ENCODE results near the gene MARCHF2. TPM values are rescaled to one million over a fixed set of nuclear protein-coding genes. Genes with fewer than 3 reads are reported as not detected.
"Not testable (repeated sequence)": the region's sequence is repeated elsewhere in the genome, so short reads cannot be mapped to it uniquely, and the experiment has no call there.

The MARCHF2 gene
- total RNA-seq, 1 donor from 2014 or later = 45.0 TPM

DNA sequence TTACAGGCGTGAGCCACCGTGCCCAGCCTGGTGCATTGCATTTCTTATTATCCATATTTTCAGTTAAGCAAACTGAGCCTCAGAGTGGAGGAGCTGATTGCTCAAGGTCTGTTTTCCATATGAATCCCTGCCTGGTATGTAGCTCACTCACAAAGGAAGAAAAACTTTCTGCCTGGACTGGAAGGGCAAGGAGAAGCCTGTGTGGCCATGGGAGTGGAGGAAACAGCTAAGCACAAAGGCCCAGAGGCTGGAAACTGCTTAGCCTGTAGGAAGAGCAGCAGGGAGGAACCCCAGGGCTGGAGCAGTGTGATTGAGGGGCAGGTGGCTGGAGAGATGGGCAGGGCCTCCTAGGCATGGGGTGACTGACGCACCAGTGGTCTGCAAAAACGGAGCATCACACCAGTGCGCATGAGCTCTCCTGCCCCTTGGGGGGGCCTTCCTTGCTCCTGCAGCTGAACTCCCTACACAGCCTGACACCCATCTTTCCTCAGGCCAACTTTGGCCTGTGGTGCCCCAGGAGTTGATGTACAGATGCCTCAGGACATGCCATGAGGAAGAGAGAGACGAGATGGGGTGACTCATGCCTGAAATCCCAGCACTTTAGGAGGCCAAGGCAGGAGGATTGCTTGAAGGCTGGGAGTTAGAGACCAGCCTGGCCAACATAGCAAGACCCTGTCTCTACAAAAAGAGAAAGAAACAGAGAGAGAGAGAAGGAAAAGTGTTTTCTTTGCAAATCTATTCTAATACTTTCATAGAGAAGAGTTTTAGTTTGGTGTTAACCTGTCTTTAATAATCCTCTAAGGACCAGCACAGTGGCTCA lies 28.8 kb downstream of the MARCHF2 start:
- Mint-ChIP-seq H3K4me1 (ENCODE audit: unreplicated experiment) (peaks cover 30% of the 10 kb centered on the region), H3K27ac (ENCODE audit: unreplicated experiment) (no peak overlapping the region), H3K27me3 (ENCODE audit: unreplicated experiment) (no peaks in the 10 kb centered on the region), H3K4me3 (ENCODE audit: unreplicated experiment) (peak overlapping the region; percentile 24), H3K9me3 (ENCODE audit: unreplicated experiment) (no peaks in the 10 kb centered on the region), H3K36me3 (ENCODE audit: unreplicated experiment) (peaks cover 3% of the 10 kb centered on the region)
- no peak for DNase-seq (ENCODE audit: extremely low spot score, unreplicated experiment)
- TF ChIP-seq, protein P1, sequence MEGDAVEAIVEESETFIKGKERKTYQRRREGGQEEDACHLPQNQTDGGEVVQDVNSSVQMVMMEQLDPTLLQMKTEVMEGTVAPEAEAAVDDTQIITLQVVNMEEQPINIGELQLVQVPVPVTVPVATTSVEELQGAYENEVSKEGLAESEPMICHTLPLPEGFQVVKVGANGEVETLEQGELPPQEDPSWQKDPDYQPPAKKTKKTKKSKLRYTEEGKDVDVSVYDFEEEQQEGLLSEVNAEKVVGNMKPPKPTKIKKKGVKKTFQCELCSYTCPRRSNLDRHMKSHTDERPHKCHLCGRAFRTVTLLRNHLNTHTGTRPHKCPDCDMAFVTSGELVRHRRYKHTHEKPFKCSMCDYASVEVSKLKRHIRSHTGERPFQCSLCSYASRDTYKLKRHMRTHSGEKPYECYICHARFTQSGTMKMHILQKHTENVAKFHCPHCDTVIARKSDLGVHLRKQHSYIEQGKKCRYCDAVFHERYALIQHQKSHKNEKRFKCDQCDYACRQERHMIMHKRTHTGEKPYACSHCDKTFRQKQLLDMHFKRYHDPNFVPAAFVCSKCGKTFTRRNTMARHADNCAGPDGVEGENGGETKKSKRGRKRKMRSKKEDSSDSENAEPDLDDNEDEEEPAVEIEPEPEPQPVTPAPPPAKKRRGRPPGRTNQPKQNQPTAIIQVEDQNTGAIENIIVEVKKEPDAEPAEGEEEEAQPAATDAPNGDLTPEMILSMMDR (IDR thresholded peaks at IDR 0.05) = no peak

GRCh38 chr19:8444140-8444676 lies 31.1 kb downstream of the MARCHF2 start:
- H3K27me3 Mint-ChIP-seq (ENCODE audit: unreplicated experiment); H3K9me3 Mint-ChIP-seq (ENCODE audit: unreplicated experiment); DNase-seq (ENCODE audit: extremely low spot score, unreplicated experiment); H3K36me3 Mint-ChIP-seq (ENCODE audit: unreplicated experiment): not testable (repeated sequence)
- Mint-ChIP-seq H3K4me3 (ENCODE audit: unreplicated experiment) (peak overlapping the region; percentile 93), H3K4me1 (ENCODE audit: unreplicated experiment) (peaks cover 38% of the 10 kb centered on the region), H3K27ac (ENCODE audit: unreplicated experiment) (peak overlapping the region; percentile 89)

- DNase-seq (ENCODE audit: extremely low spot score, unreplicated experiment) = peak; percentile 100
- peaks cover 40% of the 10 kb centered on the region for H3K4me1 Mint-ChIP-seq (ENCODE audit: unreplicated experiment)
- TF ChIP-seq, protein P1 (IDR thresholded peaks at IDR 0.05) = no peak
- H3K4me3 Mint-ChIP-seq (ENCODE audit: unreplicated experiment) = peak within 1 kb of the TSS; percentile 93
- no peaks in the 10 kb centered on the region for H3K9me3 Mint-ChIP-seq (ENCODE audit: unreplicated experiment)
- H3K36me3 Mint-ChIP-seq (ENCODE audit: unreplicated experiment) = peaks cover 6% of the 10 kb centered on the region
- H3K27ac Mint-ChIP-seq (ENCODE audit: unreplicated experiment) = peak within 1 kb of the TSS; percentile 89
- H3K27me3 Mint-ChIP-seq (ENCODE audit: unreplicated experiment) = no peaks in the 10 kb centered on the region
These were observed 31.8 kb downstream of the MARCHF2 start, which contains the start of gene HNRNPM for GRCh38 chr19:8444677-8445487. Gene HNRNPM (plus strand): TSS chr19:8444975. CDS start chr19:8444999, 24 bp downstream.

- DNase-seq (ENCODE audit: extremely low spot score, unreplicated experiment) = no peak
- Mint-ChIP-seq H3K27me3 (ENCODE audit: unreplicated experiment) (no peaks in the 10 kb centered on the region), H3K27ac (ENCODE audit: unreplicated experiment) (peak overlapping the region; percentile 89), H3K4me1 (ENCODE audit: unreplicated experiment) (peaks cover 43% of the 10 kb centered on the region), H3K9me3 (ENCODE audit: unreplicated experiment) (no peaks in the 10 kb centered on the region), H3K4me3 (ENCODE audit: unreplicated experiment) (peak overlapping the region; percentile 93), H3K36me3 (ENCODE audit: unreplicated experiment) (peaks cover 6% of the 10 kb centered on the region)
- TF ChIP-seq, protein P1 (IDR thresholded peaks at IDR 0.05) = no peak
These were observed 32.4 kb downstream of the MARCHF2 start for GRCh38 chr19:8445488-8446001.

DNA sequence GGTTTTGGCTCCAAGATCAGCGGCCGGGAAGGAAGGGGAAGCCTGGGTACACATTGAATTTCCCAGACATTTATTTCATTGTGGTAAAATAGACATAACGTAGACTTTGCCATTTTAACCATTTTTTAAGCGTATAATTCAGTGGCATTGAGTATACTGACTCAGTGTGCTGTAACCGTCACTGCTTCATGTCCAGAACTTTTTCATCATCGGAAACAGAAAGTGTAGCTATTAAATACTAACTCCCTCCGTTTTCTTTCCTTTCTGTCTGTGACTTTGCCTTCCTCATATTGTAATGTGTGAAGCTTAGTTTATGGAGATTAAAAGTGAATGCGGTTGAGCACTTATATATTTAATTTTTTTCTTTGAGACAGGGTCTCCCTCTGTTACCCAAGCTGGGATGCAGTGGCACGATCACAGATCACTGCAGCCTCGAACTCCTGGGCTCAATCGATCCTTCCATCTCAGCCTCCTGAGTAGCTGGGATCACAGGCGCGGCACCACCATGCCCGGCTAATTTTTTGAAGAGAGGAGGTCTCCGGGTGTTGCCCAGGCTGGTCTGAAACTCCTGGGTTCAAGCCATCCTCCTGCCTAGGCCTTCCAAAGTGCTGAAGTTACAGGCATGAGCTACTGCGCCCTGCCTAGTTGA lies 33.1 kb downstream of the MARCHF2 start:
- TF ChIP-seq, protein P1 (IDR thresholded peaks at IDR 0.05) = no peak

More for the DNA sequence above, 33.1 kb downstream of the MARCHF2 start:
- no peak for DNase-seq (ENCODE audit: extremely low spot score, unreplicated experiment)
- H3K4me3 Mint-ChIP-seq (ENCODE audit: unreplicated experiment) = peak overlapping the region; percentile 93
- H3K36me3 Mint-ChIP-seq (ENCODE audit: unreplicated experiment) = peaks cover 7% of the 10 kb centered on the region
- no peaks in the 10 kb centered on the region for H3K27me3 Mint-ChIP-seq (ENCODE audit: unreplicated experiment)
- H3K4me1 Mint-ChIP-seq (ENCODE audit: unreplicated experiment) = peaks cover 45% of the 10 kb centered on the region
- peak overlapping the region; percentile 89 for H3K27ac Mint-ChIP-seq (ENCODE audit: unreplicated experiment)
- no peaks in the 10 kb centered on the region for H3K9me3 Mint-ChIP-seq (ENCODE audit: unreplicated experiment)

All from osteocyte (in vitro differentiated cells).